Stimulated activated CD4-positive, alpha-beta T cell treated with anti-CD3 and anti-CD28 coated beads, Interleukin-1b, Interleukin-23, amount 100 ng/mL, for 48 hours (primary cell): ENCODE measurements around the gene LGALS9B.
"Not testable (repeated sequence)": the region's sequence is repeated elsewhere in the genome, so short reads cannot be mapped to it uniquely, and the experiment has no call there.

Experiments
- DNase-seq: peaks from one replicate; pipeline ENCODE4 v3.0.0-alpha.2; 2020

The LGALS9B gene

GRCh38 chr17:20466553-20466952 lies 786 bp downstream of the LGALS9B start:
- not testable (repeated sequence) for DNase-seq

GRCh38 chr17:20465535-20465934 lies 1.8 kb downstream of the LGALS9B start:
- not testable (repeated sequence) for DNase-seq

DNA sequence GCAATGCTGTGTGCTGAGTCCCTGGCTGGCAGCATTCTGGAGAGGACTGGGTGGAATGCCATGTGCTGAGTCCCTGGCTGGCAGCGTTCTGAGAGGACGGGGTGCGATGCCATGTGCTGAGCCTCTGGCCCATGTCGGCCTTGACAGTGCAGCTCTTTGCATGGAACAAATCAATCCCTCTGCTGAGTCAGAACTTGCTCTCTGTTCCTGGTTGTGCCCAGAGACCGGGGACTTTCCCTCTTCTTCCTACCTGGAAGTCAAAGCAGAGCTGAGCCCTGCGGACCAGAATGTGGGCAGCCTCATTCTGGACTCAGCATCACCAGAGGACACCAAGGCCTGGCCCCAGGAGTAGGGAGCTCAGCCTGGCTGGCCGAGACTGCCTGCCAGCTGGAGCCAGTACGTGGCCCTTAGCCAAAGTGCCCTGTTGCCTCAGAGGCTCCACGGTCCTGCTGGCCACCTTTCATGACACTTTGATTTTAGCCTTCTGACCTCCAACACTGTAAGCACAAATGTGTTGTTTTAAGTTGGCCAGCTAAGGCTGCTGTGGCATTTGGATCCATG lies 2.4 kb downstream of the LGALS9B start:
- DNase-seq = not testable (repeated sequence)

DNA sequence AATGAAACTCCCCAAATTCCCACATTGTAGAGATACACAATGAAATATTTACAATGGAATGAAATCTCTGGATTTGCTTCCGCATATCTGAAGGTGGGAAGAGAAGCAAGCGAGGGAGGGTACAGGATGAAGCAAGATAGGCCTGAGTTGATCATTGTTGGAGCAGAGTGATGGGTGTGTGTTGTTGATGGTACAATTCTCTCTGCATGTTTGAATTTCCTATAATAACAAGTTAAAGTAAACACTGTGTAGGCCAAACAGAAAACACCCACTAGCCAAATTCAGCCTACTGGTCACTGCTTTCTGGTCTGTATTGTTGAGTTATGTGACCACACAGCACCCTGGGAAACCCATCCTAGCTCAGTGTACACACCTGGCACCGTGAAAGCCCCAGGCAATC lies 5.2 kb downstream of the LGALS9B start:
- DNase-seq = not testable (repeated sequence)

DNA sequence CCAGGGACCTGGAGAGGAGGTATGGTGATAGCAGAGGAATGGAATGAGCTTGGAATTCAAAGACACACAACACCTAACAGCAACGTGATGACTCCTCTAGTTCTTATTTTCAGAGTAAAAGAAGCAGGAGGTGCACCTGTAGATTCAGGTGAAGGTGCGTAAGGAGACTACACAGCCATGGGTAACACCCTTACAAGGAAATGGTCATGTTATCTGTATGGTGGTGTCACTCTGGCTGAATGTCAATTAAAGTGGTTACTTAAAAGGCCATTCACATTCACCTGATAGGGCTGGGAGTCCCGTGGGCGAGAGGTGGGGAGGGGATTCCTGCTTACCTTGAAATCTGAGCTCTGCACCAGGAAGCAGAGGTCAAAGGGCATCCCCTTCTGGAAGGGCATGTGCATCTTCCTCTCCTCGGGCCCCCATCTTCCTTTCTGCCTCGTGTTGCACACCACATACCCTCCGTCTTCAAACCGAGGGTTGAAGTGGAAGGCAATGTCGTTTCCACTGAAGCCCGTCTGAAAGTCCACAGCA lies 9.4 kb downstream of the LGALS9B start:
- not testable (repeated sequence) for DNase-seq

GRCh38 chr17:20455106-20455505 lies 12.2 kb downstream of the LGALS9B start:
- DNase-seq = not testable (repeated sequence)

GRCh38 chr17:20453820-20454434 lies 13.4 kb downstream of the LGALS9B start:
- not testable (repeated sequence) for DNase-seq

GRCh38 chr17:20450852-20451251 lies 16.5 kb downstream of the LGALS9B start:
- peak; percentile 59 for DNase-seq

GRCh38 chr17:20447534-20448321 lies 19.6 kb downstream of the LGALS9B start:
- not testable (repeated sequence) for DNase-seq

- DNase-seq = not testable (repeated sequence)
Observed at GRCh38 chr17:20446895-20447294, 20.4 kb downstream of the LGALS9B start.

GRCh38 chr17:20444581-20445236 lies 22.6 kb downstream of the LGALS9B start:
- DNase-seq = not testable (repeated sequence)

GRCh38 chr17:20444173-20444572 lies 23.2 kb downstream of the LGALS9B start:
- DNase-seq = not testable (repeated sequence)

DNA sequence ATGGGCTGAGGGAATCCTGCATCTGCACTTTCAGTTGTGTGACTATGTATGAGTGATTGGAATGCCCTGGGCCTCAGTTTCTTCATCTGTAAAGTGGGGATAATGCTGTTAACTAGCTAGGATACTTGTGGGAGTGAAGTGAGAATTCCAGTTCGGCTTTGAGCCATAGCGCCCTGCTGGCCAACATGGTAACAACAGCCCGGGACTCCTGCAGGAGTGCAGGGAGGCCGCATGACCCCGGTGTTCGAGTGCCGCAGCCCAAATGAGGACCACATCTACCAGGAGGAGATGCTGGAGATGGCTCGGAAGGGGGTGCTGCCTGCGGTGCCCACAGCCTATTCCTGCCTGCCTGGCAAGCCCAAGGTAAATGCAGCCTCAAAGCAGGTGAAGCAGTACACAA lies 23.7 kb downstream of the LGALS9B start:
- DNase-seq = not testable (repeated sequence)

DNA sequence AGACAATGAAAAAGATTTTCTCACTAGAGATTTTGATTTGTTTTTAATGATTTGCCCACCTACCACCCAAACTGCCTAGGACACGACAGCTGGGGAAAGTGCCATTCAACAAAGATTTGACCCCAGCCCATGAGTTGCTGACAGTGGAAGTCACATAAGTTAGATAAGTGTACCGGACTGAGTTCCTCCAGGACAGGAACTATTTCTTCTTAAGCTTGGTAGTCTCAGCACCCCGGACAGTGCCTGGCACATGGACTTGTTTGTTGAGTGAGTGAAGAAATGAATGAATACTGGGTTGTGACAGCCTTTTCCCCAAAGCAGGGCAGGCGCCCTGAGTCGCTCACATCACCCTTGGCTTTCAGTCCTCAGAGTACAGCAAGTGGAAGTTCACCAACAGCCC lies 26.7 kb downstream of the LGALS9B start:
- DNase-seq = not testable (repeated sequence)

DNA sequence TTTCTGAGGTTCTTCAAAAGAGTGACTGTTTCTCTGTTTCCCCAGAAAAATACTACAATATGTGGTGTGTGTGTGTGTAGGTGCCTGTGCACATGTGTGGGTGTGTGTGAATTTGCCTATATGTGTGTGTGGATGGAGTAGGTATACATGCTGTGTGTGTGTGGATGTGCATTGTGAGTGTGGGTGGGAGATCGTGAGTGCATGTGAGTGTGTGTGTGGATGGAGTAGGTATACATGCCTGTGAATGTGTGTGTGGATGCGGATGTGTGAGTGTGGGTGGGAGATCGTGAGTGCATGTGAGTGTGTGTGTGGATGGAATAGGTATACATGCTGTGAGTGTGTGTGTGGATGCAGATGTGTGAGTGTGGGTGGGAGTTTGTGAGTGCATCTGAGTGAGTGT lies 32.2 kb downstream of the LGALS9B start:
- not testable (repeated sequence) for DNase-seq

DNA sequence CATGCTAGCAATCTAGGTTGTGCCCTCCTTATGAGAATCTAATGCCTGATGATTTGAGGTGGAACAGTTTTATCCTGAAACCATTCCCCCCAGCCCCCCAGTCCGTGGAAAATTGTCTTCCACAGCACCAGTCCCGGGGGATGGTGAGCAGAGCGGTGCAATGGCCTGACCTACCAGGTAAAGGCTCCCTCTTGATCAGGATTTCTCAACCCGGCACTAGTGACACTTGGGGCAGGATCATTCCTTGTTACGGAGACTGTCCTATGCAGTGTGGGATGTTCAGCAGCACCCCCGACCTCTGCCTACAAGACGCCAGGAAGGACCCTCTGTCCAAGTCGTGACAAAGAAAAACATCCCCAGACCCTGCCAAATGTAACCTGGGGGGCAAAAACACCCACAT lies 34.0 kb downstream of the LGALS9B start:
- not testable (repeated sequence) for DNase-seq

DNA sequence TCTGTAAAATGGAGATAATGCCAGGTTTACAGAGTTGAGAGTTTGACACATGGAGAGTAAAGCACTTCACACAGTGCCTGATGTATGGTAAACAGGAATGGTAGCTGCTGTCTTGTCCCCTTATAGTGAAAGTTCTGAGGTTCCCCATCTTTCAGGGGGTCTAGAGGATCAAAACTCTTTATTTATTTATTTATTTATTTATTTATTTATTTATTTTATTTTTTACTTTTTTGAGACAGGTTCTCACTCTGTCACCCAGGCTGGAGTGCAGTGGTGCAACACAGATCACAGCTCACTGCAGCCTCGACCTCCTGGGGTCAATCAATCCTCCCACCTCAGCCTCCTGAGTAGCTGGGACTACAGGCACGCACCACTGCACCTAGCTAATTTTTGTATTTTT lies 40.1 kb downstream of the LGALS9B start:
- not testable (repeated sequence) for DNase-seq

GRCh38 chr17:20422826-20423225 lies 44.5 kb downstream of the LGALS9B start:
- not testable (repeated sequence) for DNase-seq

- DNase-seq = not testable (repeated sequence)
Observed at GRCh38 chr17:20418838-20419237, 48.5 kb downstream of the LGALS9B start.

- DNase-seq = not testable (repeated sequence)
Observed at GRCh38 chr17:20417492-20418080, 49.8 kb downstream of the LGALS9B start.

DNA sequence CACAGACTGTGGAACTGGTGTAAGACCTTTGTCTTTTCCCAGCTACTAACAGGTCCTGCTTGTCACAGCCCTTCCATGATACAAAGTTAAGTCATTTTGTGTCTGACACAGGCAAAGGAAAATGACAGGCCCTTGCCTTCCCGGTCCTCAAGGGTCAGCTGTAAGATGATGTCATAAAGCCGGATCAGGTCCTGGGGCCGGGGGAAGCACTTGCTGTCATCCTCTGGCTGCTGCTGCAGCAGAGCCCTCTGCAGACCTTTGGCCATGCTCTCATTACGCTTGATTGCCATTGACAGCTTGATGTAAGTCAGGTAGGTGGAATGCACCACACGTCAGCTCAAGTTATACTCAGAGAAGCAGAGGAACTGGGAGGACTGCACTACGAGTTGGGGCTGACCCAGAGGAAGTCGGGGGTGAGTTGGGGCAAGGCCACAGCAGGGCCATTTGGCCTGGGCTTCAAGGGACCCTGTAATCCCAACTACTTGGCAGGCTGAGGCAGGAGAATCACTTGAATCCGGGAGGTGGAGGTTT lies 50.9 kb downstream of the LGALS9B start:
- DNase-seq = not testable (repeated sequence)

- DNase-seq = not testable (repeated sequence)
Observed at GRCh38 chr17:20415479-20415878, 51.9 kb downstream of the LGALS9B start.
